IMR-90 (cell line): ENCODE results near the gene RYK. TPM values are rescaled to one million over a fixed set of nuclear protein-coding genes. Genes with fewer than 3 reads are reported as not detected.

ENCODE experiments used
- ATAC-seq: fragments of 200-7000 bp; cut with Tn5 transposase; 2 replicates; pipeline ENCODE4 v1.9.1; 2020; ENCODE audit warnings: low read depth, mild to moderate bottlenecking, moderate library complexity
- BruUV-seq: library from RNA; stranded (reverse); fragments of 400-500 nt; replicated peaks from 2 replicates; lab custom pipeline; 2021; lab: Mats Ljungman, UMichigan
- CTCF ChIA-PET: fragments of 300-600 bp; formaldehyde crosslinking; extraction: SDS; loops from one replicate; lab custom pipeline; 2021; ENCODE audit warnings: antibody characterized with exemption; lab: Yijun Ruan, JAX
- POLR2A ChIA-PET: fragments of 300-600 bp; sonication (Branson Sonifier 250); formaldehyde crosslinking; loops from one replicate; lab custom pipeline; 2022; ENCODE audit warnings: antibody characterized with exemption; ENCODE audit not compliant: unreplicated experiment; lab: Charles Lee
- DNase-seq: peaks from one replicate; pipeline ENCODE4 v3.0.0; 2013
- H2AFZ ChIP-seq: replicated peaks from 2 replicates; pipeline ENCODE3; 2013; ENCODE audit warnings: low read length, mild to moderate bottlenecking; ENCODE audit not compliant: poor library complexity
- H2AK5ac ChIP-seq: 2 replicates; pipeline ENCODE4 v1.6.1; 2013; ENCODE audit warnings: low read depth, low read length, inconsistent platforms
- H2AK9ac ChIP-seq: replicated peaks from 2 replicates; pipeline ENCODE3; 2013; ENCODE audit warnings: mild to moderate bottlenecking, low read depth, low read length, moderate library complexity; ENCODE audit not compliant: poor library complexity
- H2BK120ac ChIP-seq: 2 replicates; pipeline ENCODE4 v1.6.1; 2013; ENCODE audit warnings: low read depth, low read length, inconsistent platforms
- H2BK15ac ChIP-seq: 3 replicates; pipeline ENCODE4 v1.6.1; 2013; ENCODE audit warnings: low read depth, low read length, inconsistent platforms
- H2BK20ac ChIP-seq: 2 replicates; pipeline ENCODE4 v1.6.1; 2013; ENCODE audit warnings: low read depth, mild to moderate bottlenecking, inconsistent platforms, low read length, moderate library complexity
- H2BK5ac ChIP-seq: 2 replicates; pipeline ENCODE4 v1.6.1; 2013; ENCODE audit warnings: mild to moderate bottlenecking, low read depth, low read length, inconsistent platforms; ENCODE audit not compliant: poor library complexity, severe bottlenecking
- H3K14ac ChIP-seq: replicated peaks from 2 replicates; pipeline ENCODE4 v1.6.1; 2013; ENCODE audit warnings: low read depth, low read length, inconsistent platforms
- H3K18ac ChIP-seq: 2 replicates; pipeline ENCODE4 v1.6.1; 2013; ENCODE audit warnings: low read depth, low read length, control low read depth
- H3K23ac ChIP-seq: 2 replicates; pipeline ENCODE4 v1.6.1; 2013; ENCODE audit warnings: low read depth, low read length, inconsistent platforms
- H3K27ac ChIP-seq: 2 replicates; pipeline ENCODE4 v1.5.1; 2013; ENCODE audit warnings: mild to moderate bottlenecking, control low read depth, low read length; ENCODE audit not compliant: insufficient read depth
- H3K27me3 ChIP-seq: 2 replicates; pipeline ENCODE4 v1.6.1; 2013; ENCODE audit warnings: low read length; ENCODE audit not compliant: control insufficient read depth, insufficient read depth
- H3K36me3 ChIP-seq: 2 replicates; pipeline ENCODE4 v1.6.1; 2013; ENCODE audit warnings: low read length, mixed read lengths; ENCODE audit not compliant: control insufficient read depth, insufficient read depth
- H3K4ac ChIP-seq: 2 replicates; pipeline ENCODE4 v1.6.1; 2013; ENCODE audit warnings: low read depth, low read length, inconsistent platforms
- H3K4me1 ChIP-seq: 2 replicates; pipeline ENCODE4 v1.6.1; 2013; ENCODE audit warnings: low read length, mixed read lengths; ENCODE audit not compliant: control insufficient read depth, insufficient read depth
- H3K4me2 ChIP-seq: 2 replicates; pipeline ENCODE4 v1.6.1; 2013; ENCODE audit warnings: low read depth, mild to moderate bottlenecking, control low read depth, low read length, moderate library complexity
- H3K4me3 ChIP-seq: 2 replicates; pipeline ENCODE4 v1.5.1; 2013; ENCODE audit warnings: low read depth, mild to moderate bottlenecking, control low read depth, low read length, moderate library complexity; ENCODE audit not compliant: insufficient read depth
- H3K56ac ChIP-seq: 2 replicates; pipeline ENCODE4 v1.6.1; 2013; ENCODE audit warnings: low read length, inconsistent platforms; ENCODE audit not compliant: insufficient read depth; ENCODE audit errors: extremely low read depth
- H3K79me1 ChIP-seq, 2 experiments: 2 replicates each; pipeline ENCODE4 v1.6.1; 2013; ENCODE audit warnings: low read length in 2 of 2, inconsistent platforms in 1 of 2, low read depth in 1 of 2
- H3K9ac ChIP-seq: 2 replicates; pipeline ENCODE4 v1.6.1; 2013; ENCODE audit warnings: low read depth, low read length, control low read depth
- H3K9me1 ChIP-seq: 2 replicates; pipeline ENCODE4 v1.6.1; 2013; ENCODE audit warnings: low read length, inconsistent platforms; ENCODE audit not compliant: insufficient read depth
- H3K9me3 ChIP-seq: 2 replicates; pipeline ENCODE4 v1.6.1; 2013; ENCODE audit warnings: low read length; ENCODE audit not compliant: control insufficient read depth, insufficient read depth
- H4K20me1 ChIP-seq: 2 replicates; pipeline ENCODE4 v1.6.1; 2013; ENCODE audit warnings: low read length, inconsistent platforms; ENCODE audit not compliant: insufficient read depth
- H4K5ac ChIP-seq: 2 replicates; pipeline ENCODE4 v1.6.1; 2013; ENCODE audit warnings: mild to moderate bottlenecking, low read depth, low read length, control low read depth
- H4K8ac ChIP-seq, 2 experiments: 2 replicates each; pipeline ENCODE4 v1.6.1; 2013; ENCODE audit warnings: low read depth in 2 of 2, low read length in 2 of 2, control low read depth in 1 of 2, inconsistent platforms in 1 of 2
- H4K91ac ChIP-seq: 2 replicates; pipeline ENCODE4 v1.6.1; 2013; ENCODE audit warnings: low read depth, low read length, inconsistent platforms; ENCODE audit not compliant: insufficient read depth
- CEBPB ChIP-seq: IDR thresholded peaks from 2 replicates; pipeline ENCODE4 v1.6.1; 2012; ENCODE audit warnings: low read depth, low read length, improper control_type of control experiment
- FOS ChIP-seq: fragments of 150-350 bp; IDR thresholded peaks from 2 replicates; pipeline ENCODE4 v1.6.1; 2016; ENCODE audit warnings: low read depth, low read length
- dilution Hi-C: fragments of 300-500 bp; cut with HindIII; formaldehyde crosslinking; loops from one replicate; pipeline ENCODE4 v1.14.3; 2018; ENCODE audit warnings: low sequenced_read_pairs; ENCODE audit not compliant: unreplicated experiment
- in situ Hi-C: fragments of 300-500 bp; cut with MboI; formaldehyde crosslinking; loops from 3 replicates; pipeline ENCODE4 v1.14.3; 2019; ENCODE audit warnings: low sequenced_read_pairs, inconsistent platforms, mixed read lengths
- intact Hi-C: fragments of 100-400 bp; cut with micrococcal nuclease; formaldehyde crosslinking; loops from 2 replicates; pipeline ENCODE4 v1.10.0; 2022
- polyA plus RNA-seq, 3 experiments: library from polyadenylated mRNA; depleted of rRNA; stranded (reverse); fragments of >200 nt; gene quantifications; 2 replicates each; pipeline ENCODE4 v1.2.3, GENCODE V29; 2012; ENCODE audit warnings: low replicate concordance in 1 of 3
- total RNA-seq: library from RNA; depleted of rRNA; stranded (reverse); fragments of >200 nt; gene quantifications from 2 replicates; pipeline ENCODE4 v1.2.3, GENCODE V29; 2012

The RYK gene
- total and polyA plus RNA-seq, 2 of the 4 experiments (the other 2 are of a cell fraction), result 42.4 to 106 TPM

DNA sequence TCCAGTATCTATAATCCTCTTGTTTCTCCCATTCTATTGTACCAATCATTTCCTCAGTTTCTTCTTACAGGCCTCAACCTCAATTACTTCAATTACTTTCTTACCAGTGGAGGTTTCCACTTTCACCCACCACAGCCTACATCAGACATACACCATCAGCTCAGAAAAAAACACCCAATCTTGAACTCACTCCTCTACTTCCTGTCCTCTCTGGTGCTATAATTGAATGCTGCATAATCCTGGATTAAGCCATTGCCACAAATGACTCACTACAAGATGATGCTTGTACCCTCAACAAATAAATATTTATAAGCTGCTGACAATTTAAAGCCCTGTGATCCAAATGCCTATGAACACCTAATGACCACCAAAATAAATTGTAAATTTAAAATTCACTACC is 18.5 kb downstream of the RYK start:
- Histone ChIP-seq H4K8ac (no peak overlapping the region), H3K23ac (no peak overlapping the region), H4K5ac (no peak overlapping the region), H4K91ac (no peak overlapping the region), H2AK5ac (no peak overlapping the region), H3K79me1 (peaks cover 19 to 56% of the 10 kb centered on the region in 2 experiments), H4K20me1 (peaks cover 61% of the 10 kb centered on the region), H3K9me3 (no peaks in the 10 kb centered on the region), H2BK5ac (peak overlapping the region; percentile 11), H3K56ac (no peak overlapping the region), H2AFZ (no peak overlapping the region), H3K9me1 (peaks cover 6% of the 10 kb centered on the region), H3K4me3 (no peak overlapping the region), H3K18ac (no peak overlapping the region), H3K9ac (no peak overlapping the region), H2BK15ac (no peak overlapping the region), H3K14ac (no peak overlapping the region), H3K4me1 (peaks cover 9% of the 10 kb centered on the region), H3K4me2 (no peak overlapping the region), H2BK20ac (no peak overlapping the region), H3K27ac (no peak overlapping the region), H2BK120ac (no peak overlapping the region), H2AK9ac (no peak overlapping the region), H3K4ac (no peak overlapping the region), H3K36me3 (no peaks in the 10 kb centered on the region), H3K27me3 (no peaks in the 10 kb centered on the region)
- POLR2A ChIA-PET, result no interaction called here
- intact Hi-C loops (no loop called here), in situ Hi-C loops (no loop called here), dilution Hi-C loops (no loop called here)
- CTCF ChIA-PET, result no interaction called here
- BruUV-seq, result no TSS peak
- ATAC-seq (peak; percentile 31; the same call in 1 of the 2 replicates), DNase-seq (peak; percentile 55)
- TF ChIP-seq FOS (peak; percentile 23; the same call in 1 of the 2 replicates), CEBPB (no peak)
